HG02973 (cell line): ENCODE results near the gene KRT1.

Experiments used
- ATAC-seq: cut with Tn5 transposase; IDR thresholded peaks from one replicate; pipeline ENCODE4 v1.9.1; 2021; ENCODE audit warnings: moderate library complexity; ENCODE audit not compliant: unreplicated experiment

The KRT1 gene

GRCh38 chr12:52643233-52644077 lies 36.8 kb downstream of the KRT1 start:
- no peak for ATAC-seq

- no peak for ATAC-seq
These were observed 38.7 kb downstream of the KRT1 start for GRCh38 chr12:52641468-52641867.

GRCh38 chr12:52637299-52637698 lies 42.9 kb downstream of the KRT1 start:
- ATAC-seq, result no peak

- no peak for ATAC-seq
These were observed 43.5 kb downstream of the KRT1 start for GRCh38 chr12:52636592-52637258.

GRCh38 chr12:52636189-52636588 lies 44.0 kb downstream of the KRT1 start:
- ATAC-seq, result no peak

GRCh38 chr12:52634266-52635056 lies 45.7 kb downstream of the KRT1 start:
- no peak for ATAC-seq

- no peak for ATAC-seq
These were observed 46.8 kb downstream of the KRT1 start for GRCh38 chr12:52633383-52633782.

- ATAC-seq, result no peak
These were observed 47.6 kb downstream of the KRT1 start for GRCh38 chr12:52632656-52633055.

- ATAC-seq, result no peak
These were observed 48.3 kb downstream of the KRT1 start for GRCh38 chr12:52631676-52632459.

GRCh38 chr12:52631264-52631663 lies 48.9 kb downstream of the KRT1 start:
- ATAC-seq, result no peak

GRCh38 chr12:52630599-52631200 lies 49.5 kb downstream of the KRT1 start:
- no peak for ATAC-seq

- no peak for ATAC-seq
These were observed 50.2 kb downstream of the KRT1 start for GRCh38 chr12:52630008-52630500.

GRCh38 chr12:52629281-52630007 lies 50.8 kb downstream of the KRT1 start:
- no peak for ATAC-seq

GRCh38 chr12:52628841-52629240 lies 51.4 kb downstream of the KRT1 start:
- no peak for ATAC-seq

GRCh38 chr12:52628111-52628507 lies 52.1 kb downstream of the KRT1 start:
- ATAC-seq, result no peak

GRCh38 chr12:52627395-52628110 lies 52.7 kb downstream of the KRT1 start:
- no peak for ATAC-seq
